C4-2B (cell line): ENCODE results near the gene CYTH1.

Experiments
- H3K27ac ChIP-seq: fragments of 450-650 bp; 2 replicates; pipeline ENCODE4 v1.5.1; 2017
- CTCF ChIP-seq: fragments of 450-650 bp; conservative IDR thresholded peaks from 2 replicates; pipeline ENCODE4 v1.5.1; 2017; ENCODE audit warnings: mild to moderate bottlenecking
- ZFX ChIP-seq: fragments of 450-650 bp; IDR thresholded peaks from 2 replicates; pipeline ENCODE4 v1.6.1; 2017

The CYTH1 gene

GRCh38 chr17:78781893-78782304, at the start of gene CYTH1:
TSS of gene CYTH1 (minus strand) at chr17:78782273. CDS start at chr17:78782223, 50 bp downstream.
- peak within 1 kb of the TSS; percentile 95 for H3K27ac ChIP-seq
- no peak for TF ChIP-seq CTCF
- TF ChIP-seq ZFX, result no peak

- TF ChIP-seq ZFX, result no peak
- no peak for TF ChIP-seq CTCF
- H3K27ac ChIP-seq, result no peak overlapping the region
Measured at GRCh38 chr17:78829477-78829876, 47.4 kb upstream of the CYTH1 start.

- no peak for TF ChIP-seq ZFX
- TF ChIP-seq CTCF, result no peak
Measured at GRCh38 chr17:78828470-78829185, 46.6 kb upstream of the CYTH1 start.

GRCh38 chr17:78826836-78827509, 44.9 kb upstream of the CYTH1 start:
- no peak for TF ChIP-seq ZFX
- no peak for TF ChIP-seq CTCF
- no peak overlapping the region for H3K27ac ChIP-seq

More at GRCh38 chr17:78828470-78829185, 46.6 kb upstream of the CYTH1 start:
- no peak overlapping the region for H3K27ac ChIP-seq

GRCh38 chr17:78826421-78826820, 44.3 kb upstream of the CYTH1 start:
- no peak overlapping the region for H3K27ac ChIP-seq
- TF ChIP-seq ZFX (no peak), CTCF (no peak)

- TF ChIP-seq ZFX (no peak), CTCF (no peak)
- no peak overlapping the region for H3K27ac ChIP-seq
Measured at GRCh38 chr17:78825696-78826095, 43.6 kb upstream of the CYTH1 start.

- TF ChIP-seq CTCF (no peak), ZFX (no peak)
- no peak overlapping the region for H3K27ac ChIP-seq
Measured at GRCh38 chr17:78824240-78824639, 42.2 kb upstream of the CYTH1 start.
